Esophagus muscularis mucosa (tissue), 4 donors: ENCODE results near the gene VPS33A. TPM values are rescaled to one million over a fixed set of nuclear protein-coding genes. Genes with fewer than 3 reads are reported as not detected.

Source experiments
- DNase-seq: peaks from one replicate; pipeline ENCODE4 v3.0.0-alpha.2; 2017; ENCODE audit errors: extremely low spot score
- H3K27ac ChIP-seq, 4 donors: fragments of 200-600 bp; sonication (generic); replicated peaks in 1 of 4; 1 replicate in 3 of 4; 2 replicates in 1 of 4; pipeline ENCODE4 v1.5.1; 2016 to 2019; ENCODE audit warnings: mild to moderate bottlenecking in 1 of 4
- H3K27me3 ChIP-seq, 4 donors: fragments of 200-600 bp; sonication (generic); one replicate each; pipeline versions ENCODE4 v1.5.1 to v1.6.0; 2016 to 2019
- H3K36me3 ChIP-seq, 4 donors: fragments of 200-600 bp; sonication (generic); one replicate each; pipeline ENCODE4 v1.5.1; 2016 to 2019
- H3K4me1 ChIP-seq, 4 donors: fragments of 200-600 bp; sonication (generic); one replicate each; pipeline ENCODE4 v1.5.1; 2016 to 2019
- H3K4me3 ChIP-seq, 4 donors: fragments of 200-600 bp; sonication (generic); 1 replicate in 2 of 4; 2 replicates in 2 of 4; pipeline ENCODE4 v1.5.1; 2016 to 2019; ENCODE audit warnings: mild to moderate bottlenecking in 4 of 4, moderate library complexity in 1 of 4
- H3K9me3 ChIP-seq, 4 donors: fragments of 200-600 bp; sonication (generic); 1 replicate in 3 of 4; 2 replicates in 1 of 4; pipeline ENCODE4 v1.5.1; 2016 to 2019
- CTCF ChIP-seq, 3 experiments: fragments of 200-600 bp in 2 of 3; fragments of 450-650 bp in 1 of 3; sonication (generic) in 2 of 3; IDR thresholded peaks; one replicate each; pipeline ENCODE4 v1.5.1; 2017 to 2019; ENCODE audit warnings: antibody characterized with exemption in 3 of 3, mild to moderate bottlenecking in 2 of 3, moderate library complexity in 1 of 3
- EP300 ChIP-seq: sonication (generic); formaldehyde crosslinking; IDR thresholded peaks from one replicate; pipeline ENCODE4 v1.6.1; 2017; ENCODE audit warnings: antibody characterized with exemption
- POLR2A ChIP-seq: fragments of 450-650 bp; IDR thresholded peaks from one replicate; pipeline ENCODE4 v1.6.1; 2017; ENCODE audit warnings: antibody characterized with exemption, moderate library complexity, mild to moderate bottlenecking, low read depth
- POLR2AphosphoS5 ChIP-seq, 2 donors: sonication (generic); formaldehyde crosslinking; IDR thresholded peaks; one replicate each; pipeline ENCODE4 v1.6.1; 2017; ENCODE audit warnings: antibody characterized with exemption in 2 of 2
- WGBS: methylation state at CpG from one replicate; pipeline ENCODE4 v1.1.5; 2018; 5-methylcytosine and 5-hydroxymethylcytosine counted together
- intact Hi-C: fragments of 100-400 bp; cut with DNase I; formaldehyde crosslinking; loops from one replicate; pipeline ENCODE4 v1.15.1; 2023
- total RNA-seq, 4 donors: library from RNA; depleted of rRNA; stranded (reverse); fragments of >200 nt; gene quantifications; one replicate each; pipeline versions ENCODE4 v1.1.0 to v1.2.1, GENCODE V29; 2016

The VPS33A gene
- total RNA-seq, 4 donors from 2014 or later, result 12.5 to 15.7 (median 14.7) TPM

- Histone ChIP-seq H3K36me3 (peaks cover 70 to 99% (median 90%) of the 10 kb centered on the region in 4 donors), H3K4me1 (no peaks in the 10 kb centered on the region), H3K27ac (no peak overlapping the region), H3K9me3 (no peaks in the 10 kb centered on the region), H3K27me3 (no peaks in the 10 kb centered on the region), H3K4me3 (no peak overlapping the region)
- 63% methylated on average over 5 of the region's 5 CpGs for WGBS
- DNase-seq, result no peak
- intact Hi-C loops, result no loop called here
- TF ChIP-seq EP300, result no peak
- TF ChIP-seq POLR2A, result no peak
- no peak for TF ChIP-seq CTCF (IDR thresholded peaks at IDR 0.05)
- TF ChIP-seq POLR2AphosphoS5 (IDR thresholded peaks at IDR 0.05), result no peak
Observed at GRCh38 chr12:122215771-122216170, 50.5 kb downstream of the VPS33A start.

DNA sequence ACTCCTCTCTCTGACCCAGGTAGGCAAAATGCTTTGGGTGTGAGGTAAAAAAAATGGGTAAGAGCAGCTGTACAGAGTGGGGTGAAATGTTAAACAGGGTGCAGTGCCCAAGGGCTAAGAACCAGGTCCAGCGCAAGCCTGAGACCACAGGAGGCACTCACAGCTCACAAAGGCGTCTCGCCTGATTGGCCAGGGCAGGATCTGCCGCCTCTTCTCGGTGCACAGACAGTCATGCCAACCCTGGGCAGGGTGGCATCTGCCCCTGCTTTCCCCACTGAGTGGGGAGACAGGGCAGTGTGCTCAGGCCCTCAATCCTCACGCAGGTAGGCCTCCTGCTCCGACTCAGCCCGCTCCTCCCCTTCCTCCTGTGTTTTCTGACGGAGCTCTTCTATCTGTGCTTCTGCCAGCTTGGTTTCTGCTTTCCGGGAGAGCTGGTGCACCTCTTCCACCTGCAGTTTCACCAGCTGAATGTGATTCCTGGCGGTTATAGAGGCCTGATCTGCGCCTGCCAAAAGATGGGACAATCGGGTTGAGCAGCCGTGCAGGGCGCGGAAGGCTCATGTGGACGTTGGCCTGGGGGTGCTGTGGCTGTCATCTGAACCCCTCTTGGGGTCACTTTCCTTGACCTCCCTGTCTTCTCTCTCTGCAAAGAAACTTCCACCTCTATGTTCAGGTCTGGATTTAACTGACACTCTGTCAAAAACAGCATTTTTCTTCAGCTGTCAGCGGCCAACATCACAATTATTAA, 58.0 kb downstream of the VPS33A start:
- intact Hi-C loops, result no loop called here
- no peak for DNase-seq
- TF ChIP-seq POLR2A, result no peak
- TF ChIP-seq EP300, result no peak
- no peak for TF ChIP-seq CTCF (IDR thresholded peaks at IDR 0.05)
- TF ChIP-seq POLR2AphosphoS5 (IDR thresholded peaks at IDR 0.05), result no peak
- 89% methylated on average over 18 of the region's 18 CpGs for WGBS
- Histone ChIP-seq H3K4me1 (peaks cover 9 to 28% (median 16%) of the 10 kb centered on the region in 4 donors), H3K4me3 (no peak overlapping the region), H3K9me3 (no peaks in the 10 kb centered on the region), H3K36me3 (peaks cover 47 to 70% (median 62%) of the 10 kb centered on the region in 4 donors), H3K27ac (no peak overlapping the region), H3K27me3 (peaks cover 2 to 28% (median 16%) of the 10 kb centered on the region in 4 donors)

- TF ChIP-seq POLR2A, result no peak
- TF ChIP-seq EP300, result no peak
- no peak for TF ChIP-seq CTCF (IDR thresholded peaks at IDR 0.05)
- TF ChIP-seq POLR2AphosphoS5 (IDR thresholded peaks at IDR 0.05), result no peak
- intact Hi-C loops, result no loop called here
- Histone ChIP-seq H3K36me3 (peaks cover 39 to 61% (median 53%) of the 10 kb centered on the region in 4 donors), H3K27me3 (peaks cover 5 to 36% (median 20%) of the 10 kb centered on the region in 4 donors), H3K27ac (no peak overlapping the region), H3K4me3 (no peak overlapping the region), H3K4me1 (peaks cover 15 to 35% (median 22%) of the 10 kb centered on the region in 4 donors), H3K9me3 (no peaks in the 10 kb centered on the region)
- DNase-seq, result no peak
- 59% methylated on average over 8 of the region's 8 CpGs for WGBS
Observed at GRCh38 chr12:122207391-122207790, 58.9 kb downstream of the VPS33A start.

DNA sequence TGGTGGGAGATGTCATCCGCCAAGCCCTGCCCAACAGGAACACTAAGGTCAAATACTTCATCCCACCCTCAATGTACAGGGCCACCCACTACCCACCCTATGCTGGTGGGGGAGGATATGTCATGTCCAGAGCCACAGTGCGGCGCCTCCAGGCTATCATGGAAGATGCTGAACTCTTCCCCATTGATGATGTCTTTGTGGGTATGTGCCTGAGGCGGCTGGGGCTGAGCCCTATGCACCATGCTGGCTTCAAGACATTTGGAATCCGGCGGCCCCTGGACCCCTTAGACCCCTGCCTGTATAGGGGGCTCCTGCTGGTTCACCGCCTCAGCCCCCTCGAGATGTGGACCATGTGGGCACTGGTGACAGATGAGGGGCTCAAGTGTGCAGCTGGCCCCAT, 59.3 kb downstream of the VPS33A start:
- peaks cover 5 to 40% (median 20%) of the 10 kb centered on the region in 4 donors for H3K27me3 ChIP-seq
- no peak overlapping the region for H3K27ac ChIP-seq
- 96% methylated on average over 5 of the region's 8 CpGs for WGBS
- TF ChIP-seq POLR2A (no peak), POLR2AphosphoS5 (IDR thresholded peaks at IDR 0.05) (no peak), CTCF (IDR thresholded peaks at IDR 0.05) (no peak), EP300 (no peak)
- no peaks in the 10 kb centered on the region for H3K9me3 ChIP-seq
- intact Hi-C loops, result no loop called here
- H3K4me3 ChIP-seq, result no peak overlapping the region
- DNase-seq, result no peak
- H3K36me3 ChIP-seq, result peaks cover 39 to 57% (median 51%) of the 10 kb centered on the region in 4 donors
- H3K4me1 ChIP-seq, result peaks cover 15 to 35% (median 22%) of the 10 kb centered on the region in 4 donors
